GM12878 (cell line): ENCODE results near the gene CBR3. TPM values are rescaled to one million over a fixed set of nuclear protein-coding genes. Genes with fewer than 3 reads are reported as not detected.
"Not testable (repeated sequence)": the region's sequence is repeated elsewhere in the genome, so short reads cannot be mapped to it uniquely, and the experiment has no call there.

Experiments
- ATAC-seq: fragments of 200-7000 bp; cut with Tn5 transposase; 3 replicates; pipeline ENCODE4 v1.9.1; 2020; ENCODE audit warnings: mild to moderate bottlenecking, moderate library complexity
- BruUV-seq: library from RNA; stranded (reverse); fragments of 400-500 nt; replicated peaks from 2 replicates; lab custom pipeline; 2021; lab: Mats Ljungman, UMichigan
- CTCF ChIA-PET: fragments of 300-600 bp; sonication (Branson Sonifier 250); formaldehyde crosslinking; extraction: SDS; loops from one replicate; lab custom pipeline; 2021; ENCODE audit warnings: inconsistent platforms; lab: Yijun Ruan, JAX
- POLR2A ChIA-PET: fragments of 350-600 bp; formaldehyde crosslinking; extraction: SDS; loops from one replicate; lab custom pipeline; 2021; ENCODE audit warnings: inconsistent platforms; lab: Charles Lee
- RAD21 ChIA-PET: fragments of 300-600 bp; sonication (Branson Sonifier 250); formaldehyde crosslinking; loops from one replicate; lab custom pipeline; 2023; ENCODE audit warnings: antibody characterized with exemption; ENCODE audit not compliant: unreplicated experiment; lab: Charles Lee
- SMC1A ChIA-PET: fragments of 300-600 bp; sonication (Branson Sonifier 250); formaldehyde crosslinking; loops from one replicate; lab custom pipeline; 2023; ENCODE audit not compliant: unreplicated experiment, uncharacterized antibody; lab: Charles Lee
- DNase-seq: peaks from one replicate; pipeline ENCODE4 v3.0.0-alpha.2; 2011; ENCODE audit warnings: low read depth, low spot score
- FAIRE-seq: peaks from 3 replicates; lab custom pipeline; 2011; peaks lifted over from hg19 to GRCh38; lab: Jason Lieb, UNC
- H2AFZ ChIP-seq: 2 replicates; pipeline ENCODE4 v1.6.0; 2011; ENCODE audit warnings: low read depth, low read length, control low read depth; ENCODE audit not compliant: control insufficient read depth
- H3K27ac ChIP-seq: 2 replicates; pipeline ENCODE4 v1.5.1; 2011; ENCODE audit warnings: control low read depth; ENCODE audit not compliant: control insufficient read depth, insufficient read depth
- H3K27me3 ChIP-seq, 2 experiments: replicated peaks in 1 of 2; 2 replicates each; pipeline versions ENCODE4 v1.6.0 to v1.6.1; 2011; ENCODE audit warnings: low read length in 1 of 2; ENCODE audit not compliant: control insufficient read depth in 2 of 2, insufficient read depth in 2 of 2
- H3K36me3 ChIP-seq, 2 experiments: 2 replicates each; pipeline ENCODE4 v1.5.1; 2011; ENCODE audit warnings: low read length in 1 of 2; ENCODE audit not compliant: control insufficient read depth in 2 of 2, insufficient read depth in 2 of 2
- H3K4me1 ChIP-seq: 2 replicates; pipeline ENCODE4 v1.6.1; 2011; ENCODE audit warnings: mild to moderate bottlenecking, low read length, moderate library complexity, mixed read lengths; ENCODE audit not compliant: control insufficient read depth, insufficient read depth
- H3K4me2 ChIP-seq: 2 replicates; pipeline ENCODE4 v1.6.0; 2011; ENCODE audit warnings: control low read depth; ENCODE audit not compliant: control insufficient read depth, insufficient read depth
- H3K4me3 ChIP-seq: fragments of 200-600 bp; sonication (generic); 2 replicates; pipeline ENCODE4 v1.5.1; 2016
- H3K79me2 ChIP-seq: 2 replicates; pipeline ENCODE4 v1.6.0; 2011; ENCODE audit warnings: low read length; ENCODE audit not compliant: control insufficient read depth, insufficient read depth
- H3K9ac ChIP-seq: 2 replicates; pipeline ENCODE4 v1.8.0; 2011; ENCODE audit warnings: low read length, control low read depth, mixed read lengths; ENCODE audit not compliant: control insufficient read depth, insufficient read depth
- H3K9me3 ChIP-seq: replicated peaks from 3 replicates; pipeline ENCODE4 v1.5.1; 2011; ENCODE audit warnings: mild to moderate bottlenecking, low read length; ENCODE audit not compliant: control insufficient read depth, insufficient read depth
- H4K20me1 ChIP-seq: 2 replicates; pipeline ENCODE4 v1.6.0; 2011; ENCODE audit not compliant: control insufficient read depth, insufficient read depth
- ATF7 ChIP-seq: fragments of 450-650 bp; IDR thresholded peaks from 2 replicates; pipeline ENCODE4 v1.6.1; 2016; ENCODE audit warnings: low read depth, mild to moderate bottlenecking
- DPF2 ChIP-seq: fragments of 450-650 bp; IDR thresholded peaks from 2 replicates; pipeline ENCODE4 v1.6.1; 2017; ENCODE audit warnings: mild to moderate bottlenecking
- IKZF2 ChIP-seq, 2 experiments: fragments of 450-650 bp; IDR thresholded peaks; 2 replicates each; pipeline ENCODE4 v1.6.1; 2017; ENCODE audit warnings: mild to moderate bottlenecking in 2 of 2, moderate library complexity in 2 of 2
- LARP7 ChIP-seq: fragments of 450-650 bp; IDR thresholded peaks from 2 replicates; pipeline ENCODE4 v1.6.1; 2017; ENCODE audit warnings: mild to moderate bottlenecking
- NR2C1 ChIP-seq: fragments of 450-650 bp; IDR thresholded peaks from 2 replicates; pipeline ENCODE4 v1.6.1; 2017; ENCODE audit warnings: antibody characterized with exemption, mild to moderate bottlenecking, moderate library complexity
- RB1 ChIP-seq: fragments of 450-650 bp; formaldehyde crosslinking; IDR thresholded peaks from 2 replicates; pipeline ENCODE4 v1.6.1; 2017; ENCODE audit warnings: mild to moderate bottlenecking, borderline replicate concordance
- RBBP5 ChIP-seq: fragments of 200-600 bp; sonication (generic); conservative IDR thresholded peaks from 2 replicates; pipeline ENCODE4 v1.6.1; 2016
- RELA ChIP-seq: fragments of 450-650 bp; IDR thresholded peaks from 2 replicates; pipeline ENCODE4 v1.8.0; 2014; ENCODE audit warnings: borderline replicate concordance; ENCODE audit not compliant: partially characterized antibody
- SKIL ChIP-seq: fragments of 450-650 bp; IDR thresholded peaks from 2 replicates; pipeline ENCODE4 v1.6.1; 2017; ENCODE audit warnings: mild to moderate bottlenecking, low read depth, inconsistent platforms; ENCODE audit not compliant: poor library complexity, severe bottlenecking
- SP1 ChIP-seq: IDR thresholded peaks from one replicate; pipeline ENCODE4 v1.6.1; 2011; ENCODE audit warnings: low read depth, low read length
- TAF1 ChIP-seq: IDR thresholded peaks from 2 replicates; pipeline ENCODE4 v1.6.1; 2011; ENCODE audit warnings: mild to moderate bottlenecking, low read depth, low read length, borderline replicate concordance
- WGBS: methylation state at CpG from one replicate; pipeline ENCODE4 v1.1.6; 2016; ENCODE audit warnings: low lambda C conversion rate; ENCODE audit not compliant: insufficient replicate concordance, insufficient coverage; ENCODE audit errors: missing lambda C conversion rate; 5-methylcytosine and 5-hydroxymethylcytosine counted together
- in situ Hi-C: fragments of 300-500 bp; cut with MboI; formaldehyde crosslinking; loops from 9 replicates; pipeline ENCODE4 v1.14.3; 2018; ENCODE audit warnings: mixed read lengths
- intact Hi-C: fragments of 100-400 bp; cut with micrococcal nuclease; formaldehyde crosslinking; loops from one replicate; pipeline ENCODE4 v1.14.2; 2022; ENCODE audit not compliant: unreplicated experiment
- polyA plus RNA-seq, 11 experiments: library from polyadenylated mRNA; depleted of rRNA in 4 of 11; unstranded in 6 of 11; stranded (reverse) in 5 of 11; fragments of >200 nt; fragmentation: Nextera tagmentation in 4 of 11; fragmentation: Illumina TruSeq in 1 of 11; extraction: Ambion mirVana in 4 of 11; extraction: Trizol in 1 of 11; gene quantifications; 1 replicate in 1 of 11; 2 replicates in 10 of 11; pipeline versions ENCODE4 v1.2.1 to v1.2.3, GENCODE V29; 2011 to 2016; ENCODE audit warnings: inconsistent platforms in 2 of 11, missing spikeins in 2 of 11, low read depth in 1 of 11
- total RNA-seq, 4 experiments: library from RNA; depleted of rRNA in 3 of 4; stranded (reverse); fragments of >200 nt in 3 of 4; fragmentation: Illumina TruSeq in 1 of 4; extraction: Trizol in 1 of 4; gene quantifications; 2 replicates each; pipeline versions ENCODE4 v1.2.1 to v1.2.3, GENCODE V29; 2013 to 2021

The CBR3 gene
- total and polyA plus RNA-seq, 10 of the 15 experiments (the other 5 are each of a cell fraction or from before 2014, with no cell fraction given): 0.48 to 17.2 (median 11.2) TPM

DNA sequence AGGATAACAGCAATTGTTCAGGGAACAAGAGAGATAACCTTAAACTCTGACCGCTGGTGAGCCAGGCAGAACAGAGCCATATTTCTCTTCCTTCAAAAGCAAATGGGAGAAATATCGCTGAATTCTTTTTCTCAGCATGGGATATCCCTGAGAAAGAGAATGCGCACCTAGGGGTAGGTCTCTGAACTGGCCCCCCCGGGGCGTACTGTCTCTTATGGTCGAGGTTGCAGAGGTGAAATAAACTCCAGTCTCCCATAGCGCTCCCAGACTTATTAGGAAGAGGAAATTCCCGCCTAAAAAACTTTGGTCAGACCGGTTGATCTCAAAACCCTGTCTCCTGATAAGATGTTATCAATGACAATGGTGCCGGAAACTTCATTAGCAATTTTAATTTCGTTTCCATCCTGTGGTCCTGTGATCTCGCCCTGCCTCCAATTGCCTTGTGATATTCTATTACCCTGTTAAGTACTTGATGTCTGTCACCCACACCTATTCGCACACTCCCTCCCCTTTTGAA is 35.1 kb upstream of the CBR3 start:
- SMC1A ChIA-PET: interaction anchor here (1.3 to 1.9 kb wide), 2 partner anchors 18 to 40 kb away, joined by 3 to 9 read pairs; partner anchors contain the start of gene SETD4
- H3K79me2 ChIP-seq, H3K4me3 ChIP-seq, FAIRE-seq, H2AFZ ChIP-seq, in situ Hi-C loops, POLR2A ChIA-PET, CTCF ChIA-PET, H3K36me3 ChIP-seq, H3K27ac ChIP-seq, H3K9ac ChIP-seq, DNase-seq, RAD21 ChIA-PET, ATAC-seq, BruUV-seq, H4K20me1 ChIP-seq, H3K4me2 ChIP-seq, H3K4me1 ChIP-seq, H3K27me3 ChIP-seq, H3K9me3 ChIP-seq: not testable (repeated sequence)
- intact Hi-C loops: loop anchor here (2.0 kb wide), 1 partner anchor 39 kb away; the partner anchor contains the start of gene SETD4
- 87% methylated on average over 12 of the region's 13 CpGs for WGBS

GRCh38 chr21:36100971-36101641 is 33.8 kb upstream of the CBR3 start:
- WGBS: 34% methylated on average over 6 of the region's 6 CpGs
- H3K4me1 ChIP-seq: peaks cover 4% of the 10 kb centered on the region; the same call in 1 of the 2 replicates
- ChIA-PET POLR2A (interaction anchor here (0.6 kb wide), 1 partner anchor 335 kb away, joined by 4 read pairs; no protein-coding TSS in a partner anchor), SMC1A (interaction anchor here (0.5 to 1.9 kb wide), 9 partner anchors 10 to 74 kb away, joined by 3 to 9 read pairs (median 4); partner anchors contain the start of genes CBR1 and SETD4), CTCF (interaction anchor here (0.7 to 1.4 kb wide), 6 partner anchors 10 to 74 kb away, joined by 3 to 5 read pairs (median 4); no protein-coding TSS in a partner anchor), RAD21 (interaction anchor here (0.7 to 1.5 kb wide), 3 partner anchors 41 to 1303 kb away, joined by 3 to 6 read pairs (median 3); partner anchors contain the start of gene SETD4)
- no peaks in the 10 kb centered on the region for H4K20me1 ChIP-seq
- H3K36me3 ChIP-seq: no peaks in the 10 kb centered on the region
- intact Hi-C loops: no loop called here
- no peak overlapping the region for H3K4me2 ChIP-seq
- peaks cover 2% of the 10 kb centered on the region; the same call in 1 of the 3 replicates for H3K9me3 ChIP-seq
- peak; percentile 56 for ATAC-seq
- no peak overlapping the region for H2AFZ ChIP-seq
- H3K79me2 ChIP-seq: no peaks in the 10 kb centered on the region
- no peak overlapping the region for H3K27ac ChIP-seq
- in situ Hi-C loops: no loop called here
- no peak for DNase-seq
- no TSS peak for BruUV-seq
- peaks cover 0 to 5% of the 10 kb centered on the region in 2 experiments; a peak in 2 of 4 replicates for H3K27me3 ChIP-seq
- H3K9ac ChIP-seq: no peak overlapping the region
- no peak for FAIRE-seq
- H3K4me3 ChIP-seq: no peak overlapping the region
- TF ChIP-seq SP1: no peak
- TF ChIP-seq NR2C1: peak; percentile 40; the same call in 1 of the 2 replicates
- no peak for TF ChIP-seq RELA
- TF ChIP-seq LARP7: no peak
- peak; percentile 85 for TF ChIP-seq ATF7
- TF ChIP-seq TAF1: no peak
- peak; percentile 45 to 61; a peak in 2 of 4 replicates for TF ChIP-seq IKZF2 (IDR thresholded peaks at IDR 0.05)
- no peak for TF ChIP-seq RBBP5
- no peak for TF ChIP-seq RB1
- peak; percentile 42 for TF ChIP-seq SKIL
- TF ChIP-seq DPF2: peak; percentile 61; the same call in 1 of the 2 replicates
